HG02840 (cell line): Measurements from ENCODE around the gene SLC2A2.

Source experiments
- ATAC-seq: cut with Tn5 transposase; IDR thresholded peaks from one replicate; pipeline ENCODE4 v1.9.1; 2021; ENCODE audit warnings: mild to moderate bottlenecking, moderate library complexity, moderate number of reproducible peaks; ENCODE audit not compliant: unreplicated experiment, low FRiP score

The SLC2A2 gene

DNA sequence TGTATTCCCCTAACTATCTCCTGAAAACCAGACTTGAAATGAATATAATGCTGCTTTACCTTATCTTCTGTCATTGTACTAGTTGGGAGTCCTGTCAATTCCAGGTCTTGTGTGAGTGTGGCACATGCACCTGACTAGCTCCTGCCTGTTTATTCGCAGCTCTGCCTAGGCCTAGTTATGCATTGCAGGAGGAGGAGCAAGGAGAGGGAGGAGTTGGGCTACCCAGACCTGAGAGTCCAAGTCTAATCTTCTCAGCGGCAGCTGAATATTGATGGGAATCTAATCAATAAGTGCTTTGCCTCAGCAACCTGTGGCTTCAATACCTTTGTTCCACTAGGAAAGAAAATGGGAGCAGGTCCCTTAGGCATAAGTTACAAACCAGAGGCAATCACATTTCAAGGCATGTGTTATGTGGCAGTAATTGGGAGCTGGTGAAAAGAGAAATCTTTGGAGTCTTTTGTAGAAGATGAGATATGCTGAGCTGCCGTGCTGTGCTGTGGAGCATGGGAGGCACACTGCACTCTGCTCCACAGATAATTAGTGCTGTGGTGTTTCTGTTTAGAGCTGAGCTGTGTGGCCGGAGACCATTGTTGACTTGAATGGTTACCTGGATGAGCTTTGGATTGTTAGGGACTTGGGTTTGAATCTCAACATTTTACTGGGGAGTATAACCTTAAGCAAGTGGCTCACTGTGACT, at the start of gene SLC2A2:
Gene SLC2A2 (minus strand): TSS at position 124 of the 697 bp plus-strand sequence. CDS start 50 bp downstream, at position 74.
- ATAC-seq: no peak

DNA sequence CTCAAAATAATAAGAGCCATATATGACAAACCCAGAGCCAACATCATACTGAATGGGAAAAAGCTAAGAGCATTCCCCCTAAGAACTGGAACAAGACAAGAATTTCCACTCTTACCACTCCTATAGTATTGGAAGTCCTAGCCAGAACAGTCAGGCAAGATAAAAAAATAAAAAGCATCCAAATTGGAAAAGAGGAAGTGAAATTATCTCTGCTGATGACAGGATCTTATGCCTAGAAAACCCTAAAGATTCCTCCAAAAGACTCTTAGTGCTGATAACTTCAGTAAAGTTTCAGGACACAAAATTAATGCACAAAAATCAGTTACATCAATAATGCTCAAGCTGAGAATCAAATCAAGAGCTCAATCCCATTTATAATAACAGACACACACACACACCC, 45.9 kb upstream of the SLC2A2 start:
- no peak for ATAC-seq

DNA sequence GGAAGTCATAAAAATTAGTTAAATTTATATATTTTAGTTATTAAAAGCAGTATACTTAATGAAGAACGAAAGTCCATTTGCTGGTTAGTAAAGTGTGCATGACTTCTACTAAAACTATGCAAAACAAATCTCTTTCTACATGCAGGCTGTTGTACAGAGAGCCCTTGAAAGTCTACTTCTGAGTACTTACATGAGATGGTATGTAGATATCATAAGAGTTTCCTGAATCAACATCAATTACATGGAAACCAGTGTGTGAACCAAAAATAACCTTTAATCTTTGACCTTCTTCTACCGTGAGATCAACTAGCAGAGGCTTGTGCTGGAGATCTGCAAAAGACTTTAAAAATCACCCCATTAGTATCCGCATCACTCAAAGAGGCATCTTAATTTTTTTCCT, 42.1 kb upstream of the SLC2A2 start:
- no peak for ATAC-seq

DNA sequence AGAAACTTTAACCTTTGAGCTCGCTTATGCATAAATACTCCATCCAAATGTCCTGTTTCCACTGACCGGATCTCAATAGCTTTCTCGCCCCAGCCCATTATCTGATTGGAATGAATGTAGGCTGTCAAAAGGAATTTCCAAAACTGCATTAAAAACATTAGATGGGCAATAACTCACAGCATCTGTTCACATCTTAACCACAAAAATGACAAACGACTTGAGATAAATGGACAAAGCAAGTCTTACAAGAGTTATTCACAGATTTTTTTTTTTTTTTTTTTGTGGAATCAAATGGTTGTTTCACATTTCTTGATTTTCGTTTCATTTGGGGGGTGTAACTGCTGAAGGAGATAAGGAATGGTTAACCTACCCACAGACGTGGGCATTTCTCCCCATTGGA, 39.7 kb upstream of the SLC2A2 start:
- no peak for ATAC-seq

DNA sequence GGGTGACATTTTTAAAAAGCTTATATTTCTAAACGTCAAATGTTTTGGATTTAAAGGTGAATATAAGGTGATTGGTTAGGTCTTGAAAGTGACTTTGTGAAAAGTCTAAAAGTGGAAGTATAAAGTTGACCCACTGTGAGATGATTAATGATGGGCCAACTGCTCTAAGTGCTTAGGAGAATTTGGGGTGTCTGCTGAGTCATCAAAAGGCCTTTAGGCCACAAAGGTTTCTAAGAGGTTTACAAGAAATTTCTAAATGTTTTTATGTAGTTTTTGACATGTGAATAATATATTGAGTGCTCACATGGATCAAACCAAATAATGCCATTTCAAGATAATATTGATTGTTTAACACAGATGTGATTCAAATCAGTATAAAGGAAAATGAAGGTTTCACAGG, 39.2 kb upstream of the SLC2A2 start:
- no peak for ATAC-seq

DNA sequence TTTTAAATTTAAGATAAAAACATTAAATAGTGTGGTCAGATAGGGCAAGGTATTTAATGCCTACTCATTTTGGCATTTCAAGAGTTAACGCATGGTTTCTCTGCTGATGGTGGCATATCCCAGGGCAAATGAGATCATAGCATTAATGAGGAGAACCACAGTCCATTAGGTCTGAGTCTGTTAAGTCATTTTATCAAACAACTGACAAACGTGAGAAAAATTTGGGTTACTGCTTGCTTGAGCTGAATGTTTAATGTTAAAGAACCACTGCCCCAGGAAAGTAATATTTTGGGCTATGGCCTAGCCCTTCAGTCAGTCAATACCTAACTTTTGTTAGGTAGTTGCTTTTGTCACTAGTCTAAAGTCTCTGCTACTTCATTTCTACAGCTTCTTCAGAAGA, 37.9 kb upstream of the SLC2A2 start:
- ATAC-seq: no peak

DNA sequence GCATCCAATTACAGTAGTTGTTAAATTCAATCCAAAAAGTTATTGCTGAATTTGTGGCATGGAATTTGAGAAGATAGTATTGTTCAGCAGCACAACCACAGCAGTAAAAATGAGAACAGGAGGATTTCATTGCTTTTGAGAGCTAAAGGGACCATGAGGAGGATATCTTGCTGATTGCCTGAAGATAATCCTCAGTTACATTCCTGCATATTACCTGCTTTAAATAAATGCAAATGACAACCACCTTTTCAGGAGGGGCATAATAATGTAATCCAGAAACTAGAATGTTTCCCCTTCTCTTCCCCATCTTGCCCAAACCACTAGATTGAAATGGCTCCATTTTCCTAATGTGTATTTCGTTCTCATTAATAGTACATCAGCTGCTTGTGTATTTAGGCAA, 35.2 kb upstream of the SLC2A2 start:
- ATAC-seq: no peak

DNA sequence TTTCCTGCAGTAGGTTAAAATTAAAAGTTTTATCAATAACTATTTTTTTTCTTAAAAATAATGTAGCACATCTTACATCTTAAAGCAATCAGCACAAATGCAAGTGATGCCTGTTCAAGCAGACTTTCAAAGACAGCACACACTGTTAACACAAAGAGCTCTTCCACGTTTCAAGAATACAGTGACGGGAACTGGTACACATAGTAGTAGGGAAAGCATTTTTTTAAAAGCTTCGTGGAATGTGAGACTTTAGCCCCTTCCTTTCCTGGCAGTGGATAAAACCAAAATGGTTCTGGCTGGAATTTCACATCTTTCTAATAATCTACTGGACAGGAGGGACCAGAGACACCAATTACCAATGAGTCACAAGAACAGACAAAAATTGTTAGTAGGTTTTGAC, 33.5 kb upstream of the SLC2A2 start:
- no peak for ATAC-seq

DNA sequence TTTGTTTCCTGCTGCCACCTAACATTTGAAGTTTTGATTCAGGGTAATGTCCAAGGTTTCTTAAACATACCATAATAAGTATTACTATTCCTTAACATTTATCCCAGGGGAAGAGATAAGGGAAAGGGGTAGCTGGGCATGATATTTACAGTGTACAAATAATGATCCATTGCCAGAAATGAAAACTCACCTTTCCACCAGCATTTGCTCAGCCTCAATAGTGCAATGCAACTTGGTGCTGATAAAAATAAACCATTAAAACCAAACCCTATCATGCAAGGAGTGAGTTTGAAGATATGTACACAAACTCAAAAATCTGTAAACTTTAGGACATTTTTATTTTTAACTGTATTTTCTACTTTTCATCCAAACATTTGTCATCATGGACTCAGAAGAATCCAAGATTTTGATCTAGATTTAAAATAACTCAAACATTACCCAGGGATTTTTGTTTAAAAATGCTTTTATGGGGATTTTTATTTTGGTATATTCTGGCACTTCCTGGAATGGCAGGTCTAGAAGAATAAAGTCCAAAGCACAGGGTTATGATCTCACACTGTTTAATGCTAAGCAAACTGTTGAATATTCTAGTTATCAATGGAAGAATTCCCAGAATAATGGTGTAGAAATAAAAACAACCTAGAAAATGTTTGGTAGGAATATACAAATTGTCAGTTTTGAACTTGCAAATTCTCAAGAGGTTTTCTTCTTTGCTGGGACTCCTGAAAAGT, 32.5 kb upstream of the SLC2A2 start:
- ATAC-seq: no peak

DNA sequence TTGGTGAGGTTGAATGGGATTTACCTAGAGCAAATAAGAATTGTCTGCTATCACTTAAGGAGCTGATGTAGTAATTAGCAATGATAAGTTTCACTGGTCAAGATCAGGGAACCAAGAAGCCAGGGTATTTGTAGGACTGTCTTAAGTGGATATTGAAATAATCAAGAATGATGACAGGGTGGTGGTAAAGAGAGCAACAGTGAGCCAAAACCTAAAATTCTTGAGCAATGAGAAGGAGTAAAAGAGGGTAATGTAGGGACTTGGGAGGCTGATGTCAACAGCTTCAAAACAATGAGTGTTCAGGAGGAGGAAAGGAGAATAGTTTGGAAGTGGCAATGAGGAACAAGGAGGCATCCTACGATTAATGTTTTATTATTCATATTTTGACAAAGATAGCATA, 31.5 kb upstream of the SLC2A2 start:
- ATAC-seq: no peak

DNA sequence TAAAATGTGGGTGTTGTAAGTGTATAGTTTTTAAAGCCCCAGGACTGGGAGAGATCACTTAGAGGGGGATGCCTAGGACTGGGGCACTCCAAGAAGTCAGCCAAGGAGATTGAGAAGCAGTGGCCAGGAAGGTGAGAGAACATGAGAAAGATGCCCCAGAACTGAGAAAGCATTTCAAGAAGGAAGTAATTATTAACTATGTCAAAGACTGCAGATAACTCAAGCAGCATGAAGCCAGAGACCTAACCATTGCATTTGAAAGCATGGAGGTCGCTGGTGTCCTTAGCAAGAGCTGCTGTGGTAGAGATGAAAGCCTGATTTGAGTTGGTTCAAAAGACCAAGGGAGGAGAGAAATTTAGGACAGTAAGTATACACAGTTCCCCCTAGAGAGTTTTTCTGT, 30.6 kb upstream of the SLC2A2 start:
- ATAC-seq: no peak

DNA sequence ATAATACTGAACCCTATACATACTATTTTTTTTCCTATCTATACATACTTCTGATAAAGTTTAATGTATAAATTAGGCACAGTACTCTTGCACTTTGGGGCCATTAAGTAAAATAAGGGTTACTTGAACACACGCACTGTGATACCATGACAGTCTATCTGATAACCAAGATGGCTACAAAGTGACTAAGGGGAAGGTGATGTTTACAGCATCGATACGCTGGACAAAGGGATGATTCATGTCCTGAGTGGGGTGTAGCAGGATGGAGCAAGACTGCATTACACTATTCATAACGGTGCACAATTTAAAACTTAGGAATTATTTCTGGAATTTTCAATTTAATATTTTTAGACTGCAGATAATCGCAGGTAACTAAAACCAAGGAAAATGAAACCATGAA, 30.0 kb upstream of the SLC2A2 start:
- no peak for ATAC-seq

DNA sequence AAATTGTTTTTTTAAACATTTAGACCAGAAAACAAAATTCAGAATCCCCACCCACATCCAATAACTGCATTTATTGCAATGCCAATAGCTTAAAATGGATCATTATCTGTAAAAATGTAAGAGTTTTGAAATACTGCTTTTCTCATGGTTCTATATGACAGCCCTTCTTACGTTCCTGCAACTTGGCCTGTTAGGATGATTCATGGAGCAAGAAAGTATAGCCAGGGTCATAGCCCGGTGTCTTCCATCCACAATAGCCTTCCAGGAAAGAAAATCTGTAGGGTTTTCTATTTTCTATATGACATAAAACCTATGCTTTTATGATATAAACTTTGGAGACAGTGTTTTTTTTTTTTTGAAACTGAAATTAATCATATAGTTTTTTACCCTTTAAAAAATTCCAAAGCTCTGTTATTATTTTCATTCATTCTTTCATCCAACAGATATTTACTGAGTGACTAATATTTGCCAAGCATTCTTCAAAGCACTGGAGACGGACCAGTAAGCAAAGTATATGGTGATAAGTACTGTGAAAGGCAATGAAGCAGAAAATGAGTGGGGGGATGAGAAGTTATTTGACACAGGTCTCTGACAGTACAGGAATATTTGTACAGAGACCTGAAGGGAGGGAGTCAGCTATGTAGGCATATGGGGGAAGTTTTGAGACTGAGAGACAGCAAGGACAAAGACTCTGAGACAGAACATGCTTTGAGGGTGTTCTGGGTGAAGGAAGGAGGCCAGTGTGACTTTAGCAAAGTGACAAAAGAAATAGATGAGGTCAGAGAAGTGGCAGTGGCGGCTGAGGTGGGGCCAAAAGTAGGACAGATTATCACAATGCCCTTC, 29.0 kb upstream of the SLC2A2 start:
- ATAC-seq: no peak

DNA sequence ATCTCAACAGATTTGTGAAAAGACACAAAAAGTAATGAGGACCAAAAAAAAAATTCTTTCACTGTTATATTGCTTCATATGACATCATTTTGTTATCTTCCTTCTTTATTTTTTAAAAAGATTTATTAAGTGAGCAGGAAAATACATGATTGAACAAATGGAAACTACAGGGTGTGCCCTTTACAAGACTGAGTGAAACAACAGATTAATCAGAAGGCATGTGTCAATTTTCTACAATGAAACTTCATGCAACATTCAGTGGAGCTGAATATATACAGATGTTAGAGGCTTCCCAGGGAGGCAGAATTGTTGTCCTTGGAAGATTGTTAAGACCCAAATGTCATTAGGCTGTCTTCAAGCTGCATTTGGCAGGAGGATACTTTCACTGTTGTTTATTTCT, 28.4 kb upstream of the SLC2A2 start:
- ATAC-seq: no peak

DNA sequence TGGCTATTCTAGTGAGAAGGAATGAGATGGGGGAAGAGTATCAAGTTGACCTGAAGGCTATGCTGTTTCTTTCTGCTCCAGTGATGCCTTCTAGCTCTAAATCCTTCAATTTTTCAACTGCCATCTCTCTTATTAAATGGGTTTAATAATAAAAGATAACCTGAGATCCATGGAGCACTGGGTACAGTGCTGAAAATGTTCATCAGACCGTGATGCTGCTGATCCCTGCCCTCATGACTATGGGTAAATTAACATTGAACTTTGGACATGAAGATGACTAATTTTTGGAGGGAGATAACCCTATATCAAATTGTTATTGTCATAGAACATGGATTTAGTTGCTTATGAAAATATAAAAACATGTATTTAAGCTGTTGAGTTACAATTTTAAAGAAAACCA, 27.7 kb upstream of the SLC2A2 start:
- no peak for ATAC-seq

DNA sequence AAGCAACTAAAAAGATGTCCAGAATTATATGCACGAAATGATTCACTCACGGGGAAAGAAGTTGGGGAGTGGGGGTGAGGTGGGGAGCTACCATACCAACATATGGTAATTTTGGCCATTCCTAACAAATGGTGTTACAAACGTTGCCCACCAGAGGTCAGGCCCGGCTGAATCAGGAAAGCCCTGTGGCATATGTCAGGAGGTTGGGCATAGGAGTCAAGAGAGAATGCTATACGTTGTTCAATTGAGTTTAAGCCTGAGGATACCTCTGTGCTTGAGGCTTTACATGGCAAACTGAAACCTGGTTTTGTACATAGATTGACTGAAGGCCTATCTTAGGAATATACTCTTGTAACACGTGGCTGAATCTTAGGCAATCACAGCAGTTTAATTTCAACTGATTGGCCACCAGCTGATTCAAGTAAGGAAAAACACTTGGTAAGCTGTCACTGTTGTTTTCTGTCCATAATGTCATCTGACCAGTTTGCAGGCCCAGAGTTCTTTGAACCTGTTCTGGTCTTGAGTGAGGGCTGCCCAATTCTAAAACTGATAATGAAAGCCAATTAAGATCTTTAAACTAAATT, 23.4 kb upstream of the SLC2A2 start:
- ATAC-seq: no peak

DNA sequence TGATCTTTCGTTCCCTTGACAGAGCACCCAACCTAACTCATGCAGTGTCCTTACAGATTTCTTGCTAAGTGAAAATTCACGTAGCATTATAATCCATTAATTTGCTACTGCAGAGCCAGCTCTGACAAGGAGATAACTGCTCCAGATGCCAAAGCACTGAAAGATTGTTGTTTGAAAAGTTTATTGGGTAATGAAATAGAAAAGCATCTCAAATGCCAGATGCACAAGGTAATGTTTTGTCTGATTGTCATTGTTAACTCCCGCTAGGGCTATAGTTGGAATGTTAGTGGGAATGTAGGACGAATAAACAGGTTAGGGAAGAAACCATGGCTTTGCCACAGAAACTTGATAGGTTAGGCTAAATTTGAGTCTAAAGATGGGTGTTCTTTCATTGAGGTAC, 20.2 kb upstream of the SLC2A2 start:
- no peak for ATAC-seq

DNA sequence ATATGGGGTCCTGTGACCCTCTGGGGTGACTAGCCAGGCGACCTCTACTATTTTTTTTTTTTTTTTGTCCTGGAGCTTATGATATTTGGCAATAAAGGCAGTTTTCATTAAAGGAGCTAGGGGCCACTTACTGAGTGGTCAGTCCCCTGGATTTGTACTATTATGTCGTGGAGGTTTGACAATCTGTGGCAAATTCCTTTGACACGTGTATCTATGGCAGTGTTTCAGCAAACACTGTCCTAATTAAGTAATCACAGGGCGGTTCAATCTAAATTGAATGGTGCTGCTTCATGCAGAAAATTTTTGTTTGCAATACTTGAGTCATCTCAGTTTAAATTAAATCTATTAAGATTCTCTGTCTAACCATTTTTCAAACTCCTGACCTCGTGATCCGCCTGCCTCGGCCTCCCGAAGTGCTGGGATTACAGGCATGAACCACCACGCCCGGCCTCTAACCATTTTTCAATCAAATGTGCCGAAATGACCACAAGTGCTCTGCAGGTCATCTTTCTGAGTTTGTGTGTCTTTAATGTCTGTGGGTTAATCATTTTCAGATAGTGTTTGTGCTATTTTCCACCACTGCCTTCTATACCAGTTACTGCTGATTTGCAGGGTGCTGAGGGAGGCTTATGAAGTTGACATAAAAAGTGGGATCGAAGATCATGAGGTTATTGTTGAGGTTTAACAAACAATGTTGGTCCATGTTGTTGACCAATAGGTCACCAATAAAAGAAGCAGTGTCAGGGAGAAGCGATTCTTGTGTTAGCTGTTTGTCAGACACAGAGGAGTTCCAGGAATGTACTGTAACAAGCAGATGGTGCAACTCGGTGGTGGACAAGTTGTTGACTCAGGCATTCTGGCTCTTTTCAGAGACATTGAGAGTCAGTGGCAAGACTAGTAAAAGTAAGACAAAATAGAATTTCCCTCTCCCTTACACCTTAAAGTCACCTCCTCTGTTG, 18.6 kb upstream of the SLC2A2 start:
- ATAC-seq: no peak

DNA sequence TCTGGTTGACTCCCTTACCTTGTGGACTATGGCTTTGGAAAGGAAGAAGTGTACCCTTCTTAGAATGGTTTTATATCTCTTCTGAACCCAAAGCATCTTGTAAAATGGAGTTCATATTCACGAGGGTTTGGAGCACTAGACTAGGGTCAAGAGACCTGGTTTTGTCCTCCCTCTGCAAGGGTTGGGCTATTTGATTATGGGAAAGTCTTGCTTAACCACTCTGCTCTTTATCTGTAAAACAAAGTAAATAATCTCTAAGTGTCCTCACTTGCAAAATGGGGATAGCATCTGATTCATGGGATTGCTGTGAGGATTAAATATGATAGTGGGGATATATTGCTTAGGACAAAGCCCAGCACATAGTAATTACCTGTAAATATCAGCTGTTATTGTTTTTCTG, 17.9 kb upstream of the SLC2A2 start:
- no peak for ATAC-seq

DNA sequence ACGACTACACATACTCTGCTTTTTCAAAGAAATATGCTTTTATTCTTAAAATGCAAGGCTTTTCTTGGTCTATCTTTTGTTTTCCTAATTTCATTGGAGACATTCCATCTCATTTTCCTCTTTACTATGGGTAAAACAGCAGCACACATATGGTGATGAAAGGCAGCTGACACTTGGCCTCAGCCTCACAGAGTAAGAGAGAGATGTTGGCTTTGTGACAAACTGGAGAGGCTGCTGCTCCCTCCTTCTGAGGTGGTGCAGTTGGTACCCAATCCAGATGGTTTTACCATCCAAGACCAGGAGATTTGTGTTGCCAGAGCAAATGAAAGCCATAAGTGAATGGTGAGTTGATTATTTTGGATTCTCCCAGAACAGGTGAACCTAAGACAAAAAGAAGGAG, 13.2 kb upstream of the SLC2A2 start:
- no peak for ATAC-seq
